ENCODE results near the gene CARD9.
A peak's percentile ranks its signal among the peaks of the same experiment; 100 is the strongest.
"Not testable (repeated sequence)": the region's sequence is repeated elsewhere in the genome, so short reads cannot be mapped to it uniquely, and the experiment has no call there.

Gene CARD9

DNA sequence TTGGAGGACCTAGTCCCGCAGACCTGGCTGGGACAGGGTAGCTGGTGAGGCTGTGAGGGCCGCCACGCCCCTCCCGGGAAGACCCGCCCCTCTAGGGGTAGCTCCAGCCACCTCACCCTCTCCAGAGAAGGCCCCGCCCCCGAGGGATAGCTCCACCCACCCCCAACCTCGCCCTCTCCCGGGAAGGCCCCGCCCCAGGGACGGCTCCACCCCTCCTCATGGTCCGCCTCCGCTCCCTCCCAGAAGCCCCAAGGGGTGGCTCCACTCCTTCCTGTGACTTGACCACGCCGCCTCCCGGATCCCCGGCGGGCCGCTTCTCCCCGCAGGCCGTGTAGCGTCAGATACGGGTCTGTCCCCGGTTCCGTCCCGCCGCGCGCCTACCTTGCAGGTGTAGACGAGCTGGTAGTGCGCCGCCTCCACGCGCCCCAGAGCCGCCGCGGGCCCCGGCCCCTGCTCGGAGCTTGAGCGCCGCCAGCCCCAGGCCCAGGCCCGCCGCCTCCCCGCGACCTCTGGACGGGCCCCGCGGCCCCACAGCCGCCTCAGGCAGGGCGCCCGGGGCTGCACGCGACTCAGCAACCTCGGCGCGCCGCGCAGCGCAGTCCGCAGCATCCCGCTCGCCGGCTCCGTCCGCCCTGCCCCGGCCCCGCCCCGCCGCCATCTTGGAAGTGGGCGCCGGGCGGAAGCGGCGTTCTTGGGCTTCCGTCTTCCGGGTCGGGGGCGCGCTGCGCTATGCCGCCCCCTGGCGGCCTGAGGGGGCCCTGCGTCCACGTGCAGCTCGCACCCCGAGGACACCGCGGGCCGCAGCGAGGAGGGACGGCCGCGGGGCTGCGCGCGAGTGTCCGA, 10.1 kb downstream of the CARD9 start, which contains the start of gene DNLZ:
TSS of gene DNLZ (minus strand) at position 639 of the 843 bp plus-strand sequence. CDS start at position 609, 30 bp downstream.
- DNase-seq = peak; percentile 79 to 90

DNA sequence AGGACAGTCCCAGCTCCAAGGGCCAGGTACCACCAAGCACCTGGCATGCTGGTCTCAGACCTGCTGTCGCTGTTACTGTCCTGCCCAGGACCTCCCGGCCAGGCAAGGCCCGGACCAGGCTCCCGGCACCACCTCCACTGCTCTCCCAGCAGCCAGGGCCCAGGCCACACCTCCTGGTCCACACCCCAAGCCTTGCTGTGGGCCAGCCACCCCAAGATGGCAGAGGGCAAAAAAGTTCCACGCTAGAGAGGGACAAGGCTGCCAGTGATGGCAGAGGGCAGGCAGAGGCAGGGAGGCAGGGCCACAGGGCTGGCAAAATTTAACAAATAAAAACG, 11.1 kb downstream of the CARD9 start:
- DNase-seq = no peak

DNA sequence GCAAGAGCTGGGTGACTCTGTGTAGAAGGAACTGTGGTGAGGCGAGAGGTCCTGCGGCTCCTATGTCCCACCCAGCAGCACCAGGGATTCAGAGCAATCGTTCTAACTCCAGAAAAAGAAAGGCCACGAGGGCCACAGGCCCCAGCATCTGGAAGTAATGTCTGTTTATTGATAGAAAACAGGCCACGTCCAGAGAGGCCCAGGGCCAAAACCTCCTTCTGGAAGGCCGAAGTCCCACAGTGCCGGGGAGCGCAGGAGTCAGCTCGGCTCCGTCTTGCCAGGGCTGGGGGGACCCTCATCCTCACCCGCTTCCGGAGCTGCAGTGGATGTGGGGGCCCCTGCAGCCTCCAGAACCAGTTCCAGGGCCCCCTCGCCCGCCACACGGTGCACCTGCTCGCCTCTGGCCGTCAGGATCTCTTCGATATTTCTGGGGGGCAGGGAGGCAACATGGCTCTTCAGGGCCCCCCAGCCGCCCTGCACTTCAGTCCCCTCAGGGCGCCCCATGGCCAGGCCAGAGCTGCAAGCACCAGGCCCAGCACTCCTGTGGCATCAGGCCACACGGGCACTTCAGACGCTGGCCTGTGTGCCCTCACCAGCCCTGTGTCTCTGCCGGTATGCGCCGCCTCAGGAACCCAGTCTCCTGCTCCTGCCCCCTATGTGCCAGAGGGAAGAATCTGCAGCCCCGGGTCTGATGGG, 11.6 kb downstream of the CARD9 start:
- no peak for DNase-seq

DNA sequence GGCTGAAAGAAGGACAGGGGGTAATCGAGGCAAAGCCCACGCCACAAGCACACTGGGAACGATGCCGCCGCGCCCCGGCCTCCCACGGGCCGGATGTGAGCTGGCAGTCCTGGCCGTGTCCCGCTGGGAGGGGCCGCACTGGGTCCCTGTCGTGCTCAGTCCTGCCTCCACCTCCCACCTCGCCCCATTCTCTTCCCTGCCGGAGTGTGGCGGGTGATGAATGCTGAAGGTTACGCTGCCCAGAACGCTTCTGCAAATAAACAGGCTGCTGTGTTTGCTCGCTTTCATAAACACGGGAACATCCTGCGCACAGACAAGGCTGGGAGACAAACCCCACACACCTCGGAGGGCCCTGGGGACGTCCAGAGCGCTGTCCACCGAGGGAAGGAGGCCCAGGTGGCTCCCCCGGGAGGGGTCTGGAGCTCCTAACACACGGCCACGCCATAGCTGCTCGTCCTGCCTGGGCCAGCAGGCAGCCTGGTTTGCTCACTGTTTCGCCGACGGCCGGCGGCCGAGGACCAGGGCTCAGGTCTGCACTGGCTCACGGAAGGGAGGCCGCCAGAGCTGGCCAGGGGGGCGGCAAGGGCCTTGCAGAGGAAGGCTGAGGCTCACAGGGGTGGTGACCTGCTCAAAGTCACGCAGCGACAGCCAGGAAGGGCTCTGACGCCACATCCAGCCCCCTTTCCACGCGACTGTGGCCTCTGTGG, 12.3 kb downstream of the CARD9 start:
- DNase-seq = no peak

DNA sequence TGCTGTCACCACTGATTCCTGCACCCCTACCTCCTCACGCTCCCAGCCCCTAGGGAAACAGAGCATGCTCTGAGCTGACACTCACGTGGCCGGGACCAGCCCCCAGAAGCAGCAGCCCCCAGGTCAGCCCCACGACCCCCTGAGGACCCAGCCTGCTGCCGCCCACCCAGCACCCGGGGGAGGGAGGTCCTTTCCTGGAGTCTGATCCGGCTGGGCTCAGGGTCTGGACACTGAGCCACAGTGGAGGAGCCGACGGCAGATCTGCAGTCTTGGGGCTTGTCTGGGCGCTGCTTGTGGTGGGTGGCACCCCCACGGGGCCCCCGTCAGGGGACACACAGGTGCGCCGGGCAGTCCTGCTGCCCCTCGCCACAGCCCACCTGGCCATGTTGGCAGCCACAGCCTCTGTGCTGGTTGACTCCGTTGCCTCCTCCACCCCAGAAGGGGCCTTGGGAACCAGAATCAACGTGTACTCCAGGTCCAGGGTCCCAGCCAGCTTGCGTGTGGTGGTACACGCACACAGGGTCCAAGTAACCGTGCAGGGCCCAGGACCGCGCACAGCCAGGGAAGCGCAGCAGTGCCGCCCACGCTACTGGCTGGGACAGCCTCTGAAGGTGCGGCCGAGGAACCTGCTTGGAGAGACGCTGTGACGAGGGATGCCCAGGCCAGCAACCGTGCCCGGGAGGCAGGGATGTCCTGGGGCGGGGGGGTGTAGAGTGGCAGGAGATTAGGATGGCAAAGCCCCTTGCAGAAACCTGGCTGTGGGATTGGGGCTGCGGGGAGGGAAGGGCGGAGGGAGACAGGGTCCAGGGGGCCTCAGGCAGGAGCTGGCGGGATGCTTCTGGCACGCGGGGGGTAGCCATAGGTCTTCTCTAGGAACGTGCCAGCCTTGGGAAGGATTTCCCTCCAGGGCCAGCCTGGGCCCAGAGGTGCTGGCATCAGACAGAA, 13.4 kb downstream of the CARD9 start:
- no peak for DNase-seq

DNA sequence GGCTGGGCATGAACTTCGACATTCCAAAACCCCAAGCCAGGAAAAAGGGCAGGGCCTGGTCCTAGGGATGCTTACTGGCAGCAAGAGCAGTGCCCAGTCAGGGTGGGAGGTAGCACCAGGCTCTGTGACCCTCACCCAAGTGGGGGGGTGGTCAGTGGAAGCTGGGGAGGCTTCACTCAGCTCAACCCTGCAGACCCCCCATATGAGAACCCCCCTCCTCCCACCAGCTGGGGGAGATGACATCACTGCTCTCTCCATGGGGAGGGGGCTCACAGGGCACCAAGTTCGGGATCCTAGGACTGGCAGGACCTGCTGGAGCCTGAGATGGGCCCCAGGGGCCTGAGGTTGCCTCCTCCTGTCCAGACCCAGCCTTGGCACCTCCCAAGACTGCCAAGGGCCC, 14.6 kb downstream of the CARD9 start:
- DNase-seq = no peak

DNA sequence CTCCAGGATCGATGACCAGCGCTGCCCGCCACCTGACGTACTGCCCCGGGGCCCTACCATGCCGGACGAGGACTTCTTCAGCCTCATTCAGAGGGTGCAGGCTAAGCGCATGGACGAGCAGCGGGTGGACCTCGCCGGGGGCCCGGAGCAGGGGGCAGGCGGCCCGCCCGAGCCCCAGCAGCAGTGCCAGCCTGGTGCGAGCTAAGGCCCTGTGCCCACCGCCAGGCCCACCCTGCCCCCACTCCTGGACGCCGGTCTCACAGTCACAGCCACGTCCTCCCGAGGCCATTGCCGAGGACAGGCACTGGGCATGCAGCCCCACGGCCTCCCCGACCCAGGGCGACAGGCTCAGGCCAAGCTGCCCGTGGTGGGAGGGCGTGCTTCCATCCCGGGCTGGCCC, 15.5 kb downstream of the CARD9 start:
- DNase-seq = no peak

DNA sequence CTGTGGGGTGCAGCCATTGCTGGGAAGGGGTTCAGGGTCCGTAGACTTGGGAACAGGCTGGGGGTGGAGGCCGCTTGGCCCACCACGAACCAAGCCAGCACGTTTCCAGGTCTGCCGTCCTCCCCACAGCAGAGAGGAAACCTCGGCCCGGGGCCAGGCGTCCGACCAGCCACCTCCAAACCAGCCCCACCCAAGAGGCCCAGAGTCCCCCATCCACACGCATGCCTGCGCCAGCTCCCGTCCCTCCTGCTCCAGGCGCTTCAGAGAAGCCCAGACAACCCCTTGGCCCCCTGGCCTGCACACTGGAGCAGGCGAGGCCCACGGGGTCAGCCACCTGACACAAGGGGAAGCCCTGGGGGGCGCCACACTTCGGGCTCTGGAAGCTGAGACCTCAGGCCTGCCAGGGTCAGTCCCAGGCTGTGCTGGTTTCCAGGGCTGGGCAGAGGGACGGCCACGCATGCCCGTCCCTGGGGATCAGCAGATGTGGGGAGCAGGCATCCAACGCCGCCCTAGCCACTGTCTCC, 16.2 kb downstream of the CARD9 start:
- no peak for DNase-seq

DNA sequence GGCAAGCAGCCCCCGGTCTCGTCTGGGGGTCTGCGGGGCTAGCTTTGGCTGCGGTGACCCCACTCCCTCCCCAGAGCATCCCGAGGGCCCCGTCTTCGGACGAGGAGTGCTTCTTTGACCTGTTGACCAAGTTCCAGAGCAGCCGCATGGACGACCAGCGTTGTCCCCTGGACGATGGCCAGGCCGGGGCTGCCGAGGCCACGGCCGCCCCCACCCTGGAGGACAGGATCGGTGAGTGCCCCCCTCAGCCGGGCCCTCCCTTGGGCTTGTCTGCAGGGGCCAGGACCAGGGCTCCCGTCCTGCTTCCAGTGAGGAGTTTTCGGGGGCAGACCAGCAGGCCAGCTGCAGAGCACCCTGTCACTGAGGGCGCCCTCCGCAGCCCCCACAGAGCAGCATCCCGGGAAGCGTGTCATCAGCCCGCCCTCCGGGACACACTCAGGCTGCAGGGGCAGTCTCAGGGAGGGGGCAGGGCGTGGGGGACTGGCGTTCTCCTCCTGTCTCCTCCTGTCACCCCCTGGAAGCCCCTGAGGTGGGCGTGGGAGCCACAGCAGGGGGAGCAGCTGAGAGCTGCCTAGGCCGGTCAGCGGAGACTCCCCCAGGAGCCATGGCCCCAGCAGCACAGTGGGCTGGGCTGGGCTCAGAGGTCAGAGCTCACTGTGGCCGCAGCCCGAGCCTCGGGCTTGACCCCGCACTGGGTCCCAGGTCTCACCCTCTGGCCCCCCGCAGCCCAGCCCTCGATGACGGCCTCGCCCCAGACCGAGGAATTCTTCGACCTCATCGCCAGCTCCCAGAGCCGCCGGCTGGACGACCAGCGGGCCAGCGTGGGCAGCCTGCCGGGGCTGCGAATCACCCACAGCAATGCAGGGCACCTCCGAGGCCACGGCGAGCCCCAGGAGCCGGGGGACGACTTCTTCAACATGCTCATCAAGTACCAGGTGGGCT, 17.6 kb downstream of the CARD9 start:
- DNase-seq = no peak

DNA sequence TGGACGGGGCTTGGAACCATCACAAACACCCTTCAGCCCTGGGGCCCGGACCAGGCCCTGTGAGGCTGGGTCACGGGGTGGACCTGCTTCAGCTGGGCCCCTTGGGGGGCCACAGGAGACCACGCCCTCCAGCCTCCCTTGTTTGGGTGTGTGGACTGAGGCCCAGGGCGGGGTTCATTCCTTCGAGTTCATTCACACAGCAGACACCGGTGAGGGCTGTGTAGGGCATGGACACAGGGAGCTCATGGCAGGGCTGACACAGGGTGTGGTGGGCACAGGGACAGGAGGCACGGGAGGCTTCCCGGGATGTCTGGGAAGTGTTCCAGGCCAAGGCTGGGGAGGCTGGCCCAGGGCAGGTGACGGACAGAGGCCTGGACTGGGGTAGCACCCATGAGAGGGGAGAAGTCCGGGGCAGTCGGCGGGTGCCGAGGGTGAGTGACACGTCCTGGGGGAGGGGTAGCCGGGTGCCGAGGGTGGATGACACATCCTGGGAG, 18.8 kb downstream of the CARD9 start:
- peak in 1 of 2 experiments; percentile 41 for DNase-seq

DNA sequence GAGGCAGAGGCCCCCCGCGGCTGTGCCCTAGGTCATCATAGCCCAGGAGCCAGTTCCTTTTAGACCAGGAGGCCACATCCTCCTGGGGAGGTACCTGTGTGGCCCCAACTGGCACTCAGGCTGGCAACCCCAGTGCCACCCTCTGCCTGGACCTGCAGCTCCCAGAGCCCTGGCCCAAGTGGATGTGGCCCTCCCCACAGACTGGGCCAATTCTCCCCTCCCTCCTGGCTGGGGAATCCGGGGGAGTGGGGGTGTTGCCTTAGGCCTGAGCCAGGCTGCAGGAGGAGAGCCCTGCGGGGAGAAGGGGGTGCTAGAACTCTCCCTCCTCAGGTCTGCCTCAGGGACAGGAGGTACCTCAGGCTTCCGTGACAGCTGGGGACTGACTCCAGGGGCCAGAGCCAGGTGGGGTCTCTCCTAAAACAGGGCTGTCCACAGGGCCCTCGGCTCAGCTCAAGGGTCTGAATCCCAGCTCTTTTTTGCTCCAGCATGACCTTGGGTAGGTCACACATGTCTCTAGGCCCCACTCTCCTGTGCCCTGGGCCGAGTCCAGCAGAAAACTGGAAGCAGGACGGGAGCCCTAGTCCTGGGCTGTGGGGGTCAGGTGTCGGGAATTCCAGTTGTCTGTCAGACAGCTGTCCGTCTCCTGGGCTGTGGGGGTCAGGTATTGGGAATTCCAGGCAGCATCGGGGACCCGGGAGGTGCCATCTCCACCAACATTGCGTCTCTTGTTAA, 19.5 kb downstream of the CARD9 start:
- DNase-seq = no peak

DNA sequence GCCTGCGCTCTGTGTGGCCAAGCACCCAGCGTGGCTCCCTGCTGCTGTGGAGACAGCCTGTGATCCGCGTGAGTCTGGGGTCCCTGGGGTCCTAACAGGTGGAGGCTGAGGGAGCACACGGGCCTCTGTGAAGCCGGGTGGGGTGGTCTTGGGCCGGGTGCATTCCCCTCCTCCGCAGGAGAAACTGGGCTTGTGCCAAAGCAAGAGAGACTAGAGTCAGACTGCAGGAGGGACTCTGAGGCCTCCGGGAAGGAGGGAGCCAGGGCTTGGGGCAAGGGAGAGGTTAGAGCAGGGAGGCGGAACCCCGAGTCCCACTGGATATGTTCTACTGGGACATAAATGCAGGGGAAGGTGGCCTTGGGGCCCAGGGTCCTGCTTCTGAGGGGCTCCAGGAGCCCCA, 20.4 kb downstream of the CARD9 start:
- DNase-seq = no peak

DNA sequence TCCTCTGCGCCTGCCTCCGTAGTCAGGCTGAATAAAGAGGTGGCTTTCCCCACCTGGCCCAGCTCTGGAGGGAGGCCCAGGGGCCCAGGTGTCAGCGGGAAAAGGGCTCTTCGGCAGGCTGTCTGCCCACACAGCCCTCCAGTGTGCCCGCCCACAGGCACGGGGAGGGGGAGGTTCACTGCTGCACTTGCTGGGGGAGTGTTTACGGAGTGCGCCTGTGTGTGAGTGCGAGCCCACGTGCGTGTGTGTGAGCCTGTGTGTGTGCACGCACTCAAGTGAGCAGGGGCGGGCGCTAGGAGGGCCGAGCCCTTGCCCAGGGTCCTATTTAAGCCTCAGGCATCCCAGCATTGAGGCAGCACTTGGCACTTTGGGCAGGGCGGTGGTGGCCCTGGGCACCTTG, 20.8 kb downstream of the CARD9 start:
- no peak for DNase-seq

DNA sequence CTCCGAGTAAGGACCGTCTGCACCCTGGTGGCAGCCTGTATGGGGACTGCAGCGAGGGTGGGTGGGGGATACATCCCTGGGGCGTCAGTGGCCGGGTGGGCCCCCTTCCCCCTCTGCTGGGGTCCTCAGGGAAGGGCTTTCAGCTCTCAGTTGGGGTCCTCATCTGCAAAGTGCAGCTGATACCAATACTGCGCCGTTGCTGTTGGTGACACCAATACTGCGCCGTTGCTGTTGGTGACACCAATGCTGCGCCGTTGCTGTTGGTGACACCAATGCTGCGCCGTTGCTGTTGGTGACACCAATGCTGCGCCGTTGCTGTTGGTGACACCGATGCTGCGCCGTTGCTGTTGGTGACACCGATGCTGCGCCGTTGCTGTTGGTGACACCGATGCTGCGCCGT, 21.6 kb downstream of the CARD9 start:
- DNase-seq = not testable (repeated sequence)

DNA sequence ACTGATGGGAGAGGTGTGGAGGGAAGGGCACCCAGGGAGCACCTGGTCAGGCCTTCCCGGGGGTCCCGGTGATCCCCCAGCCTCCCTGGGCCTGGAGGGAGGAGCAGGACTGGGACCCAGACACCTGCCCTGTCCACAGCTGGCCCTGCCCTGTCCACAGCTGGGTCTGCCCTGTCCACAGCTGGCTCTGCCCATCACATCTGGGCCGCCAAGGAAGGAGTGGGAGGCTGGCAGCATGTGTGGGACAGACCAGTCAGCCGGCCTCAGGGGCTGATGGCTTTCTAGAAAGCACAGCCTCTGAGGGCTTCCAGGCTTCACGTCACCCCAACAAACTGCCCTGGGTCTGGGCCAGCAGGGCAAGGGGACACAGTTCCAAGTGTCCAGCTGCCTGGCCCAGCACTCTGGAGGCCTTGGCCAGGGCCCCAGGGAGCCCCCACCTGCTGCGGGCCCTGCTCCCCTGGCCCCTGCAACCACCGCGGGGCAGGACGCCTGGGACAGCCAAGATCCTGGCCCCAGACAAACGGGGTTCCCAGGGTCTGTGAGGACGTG, 22.1 kb downstream of the CARD9 start:
- no peak for DNase-seq

DNA sequence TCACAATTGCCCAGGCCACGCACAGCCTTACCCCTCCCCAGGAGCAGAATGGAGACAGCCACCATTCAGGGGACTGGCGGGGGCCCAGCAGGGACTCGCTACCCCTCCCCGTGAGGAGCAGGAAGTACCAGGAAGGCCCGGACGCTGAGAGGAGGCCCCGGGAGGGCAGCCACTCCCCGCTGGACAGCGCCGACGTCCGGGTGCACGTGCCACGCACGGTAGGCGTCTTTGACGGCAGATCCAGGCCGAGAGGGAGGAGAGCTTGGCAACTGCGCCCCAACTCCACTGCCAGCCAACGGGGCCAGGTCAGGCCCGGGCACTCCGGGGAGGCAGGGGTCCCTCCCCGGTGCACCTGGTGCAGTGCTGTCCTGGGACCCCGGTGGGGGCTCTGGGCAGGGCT, 23.9 kb downstream of the CARD9 start:
- DNase-seq = no peak

DNA sequence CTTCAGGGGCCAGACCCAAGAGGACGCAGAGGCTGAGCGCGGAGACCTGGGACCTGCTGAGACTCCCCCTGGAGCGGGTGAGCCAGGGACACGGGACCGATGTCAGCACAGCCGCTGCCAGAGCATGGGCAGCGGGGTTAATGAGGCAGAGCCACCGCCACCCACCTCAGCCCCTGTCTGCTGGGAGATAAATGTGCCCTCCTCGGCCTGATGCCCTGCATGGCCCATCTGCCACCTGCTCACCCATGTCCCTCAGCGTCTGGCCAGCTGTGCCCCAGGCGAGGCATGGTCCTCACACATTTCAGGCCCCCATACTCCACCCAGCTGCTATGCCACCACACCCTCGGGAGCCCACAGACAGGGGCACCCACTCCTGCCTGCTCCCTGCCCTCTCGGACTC, 24.8 kb downstream of the CARD9 start:
- no peak for DNase-seq

DNA sequence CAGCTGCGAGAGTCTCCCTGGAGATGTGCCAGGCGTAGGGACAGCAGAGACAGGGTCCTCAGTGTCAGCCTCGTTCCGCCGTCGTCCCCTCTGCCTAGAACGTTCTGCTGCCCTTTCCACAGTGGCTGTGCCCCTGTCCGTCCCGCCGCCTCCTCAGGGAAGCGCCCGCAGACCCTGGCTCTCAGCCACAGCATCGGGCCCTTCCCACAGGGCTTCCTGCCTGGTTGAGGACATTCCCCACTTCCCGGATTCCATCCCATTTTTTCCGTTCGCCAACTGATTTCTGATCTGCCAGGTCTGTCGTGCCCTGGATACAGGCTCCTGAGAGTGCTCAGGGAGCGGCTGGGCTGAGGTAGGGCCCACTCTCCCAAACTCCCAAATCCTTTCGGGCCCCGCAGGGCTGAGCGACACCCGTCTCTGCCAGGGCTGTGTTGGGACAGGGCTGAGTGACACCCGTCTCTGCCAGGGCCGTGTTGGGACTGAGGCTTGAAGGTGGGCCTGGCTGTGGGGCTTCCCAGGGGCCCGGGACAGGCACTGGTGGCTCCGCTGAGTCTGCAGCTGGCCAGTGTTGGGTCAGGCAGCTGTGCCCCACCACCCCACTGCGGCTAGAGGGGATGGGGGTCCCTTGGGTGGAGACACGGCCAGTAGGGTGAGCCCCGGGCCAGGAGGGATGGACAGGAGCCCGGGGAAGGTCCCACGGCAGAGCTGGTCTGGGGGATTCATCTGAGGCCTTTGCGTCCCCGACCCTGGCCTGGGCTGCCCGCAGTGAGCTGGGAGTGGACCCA, 25.8 kb downstream of the CARD9 start:
- DNase-seq = no peak

DNA sequence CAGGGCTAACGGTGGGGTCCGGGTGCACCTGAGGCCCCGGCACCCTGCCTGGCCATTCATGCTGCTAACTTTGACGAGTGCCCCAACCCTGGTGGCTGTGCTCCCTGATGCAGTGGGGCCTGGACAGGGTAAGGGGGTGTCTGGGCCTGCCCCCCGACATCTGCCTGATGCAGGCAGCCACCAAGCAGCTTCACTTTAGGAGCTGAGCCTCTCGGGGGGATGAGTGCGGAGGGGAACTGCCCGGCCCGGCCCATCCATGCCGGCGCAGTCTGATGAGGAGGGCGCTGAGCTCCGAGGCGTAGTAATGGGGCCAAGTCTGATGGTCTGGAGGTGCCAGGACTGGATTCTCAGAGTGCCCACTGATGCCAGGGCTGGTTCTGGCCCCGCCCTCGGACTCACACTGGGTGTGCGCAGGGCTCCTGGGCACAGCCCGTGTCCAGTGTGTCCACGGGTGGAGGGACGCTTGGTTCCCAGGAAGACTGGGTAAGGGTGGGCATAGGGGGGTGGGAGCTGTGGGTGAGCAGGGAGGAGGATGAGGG, 26.5 kb downstream of the CARD9 start:
- DNase-seq = no peak
